ENCODE measurements around the gene CSGALNACT2. TPM values are rescaled to one million over a fixed set of nuclear protein-coding genes. Genes with fewer than 3 reads are reported as not detected.

CSGALNACT2 gene
- total RNA-seq, 1 donor from 2014 or later = 4.9 TPM

GRCh38 chr10:43204042-43204942, 66.0 kb downstream of the CSGALNACT2 start:
- ATAC-seq = peak; percentile 2

- peak; percentile 14 for ATAC-seq
These were observed 66.9 kb downstream of the CSGALNACT2 start for GRCh38 chr10:43204943-43205671.

GRCh38 chr10:43205681-43206390, 67.6 kb downstream of the CSGALNACT2 start:
- ATAC-seq = no peak

- ATAC-seq = no peak
These were observed 68.4 kb downstream of the CSGALNACT2 start for GRCh38 chr10:43206391-43207235.

- no peak for ATAC-seq
These were observed 70.2 kb downstream of the CSGALNACT2 start for GRCh38 chr10:43208147-43209073.

- ATAC-seq = no peak
These were observed 70.8 kb downstream of the CSGALNACT2 start for GRCh38 chr10:43209074-43209455.

GRCh38 chr10:43209651-43210141, 71.5 kb downstream of the CSGALNACT2 start:
- ATAC-seq = no peak

GRCh38 chr10:43210556-43210955, 72.3 kb downstream of the CSGALNACT2 start:
- no peak for ATAC-seq

- ATAC-seq = no peak
These were observed 72.8 kb downstream of the CSGALNACT2 start for GRCh38 chr10:43211030-43211429.

GRCh38 chr10:43211431-43212042, 73.3 kb downstream of the CSGALNACT2 start:
- no peak for ATAC-seq

GRCh38 chr10:43212043-43212721, 73.9 kb downstream of the CSGALNACT2 start:
- no peak for ATAC-seq

- ATAC-seq = no peak
These were observed 76.1 kb downstream of the CSGALNACT2 start for GRCh38 chr10:43214071-43214955.

GRCh38 chr10:43214956-43215561, 76.8 kb downstream of the CSGALNACT2 start:
- ATAC-seq = no peak

GRCh38 chr10:43215758-43216455, 77.7 kb downstream of the CSGALNACT2 start:
- ATAC-seq = no peak

GRCh38 chr10:43216931-43217562, 78.8 kb downstream of the CSGALNACT2 start:
- ATAC-seq = no peak

- no peak for ATAC-seq
These were observed 79.4 kb downstream of the CSGALNACT2 start for GRCh38 chr10:43217563-43218205.
